Cerebellar nuclear complex (tissue), 1 donor: Measurements from ENCODE around the gene RPS6KC1.
"Not testable (repeated sequence)": the region's sequence is repeated elsewhere in the genome, so short reads cannot be mapped to it uniquely, and the experiment has no call there.

ENCODE experiments used
- DNase-seq, 2 experiments: peaks; one replicate each; lab custom pipeline; 2025; lab: John Stamatoyannopoulos, UW

The RPS6KC1 gene

GRCh38 chr1:213279410-213279809 lies 228.4 kb downstream of the RPS6KC1 start:
- DNase-seq: no peak

DNA sequence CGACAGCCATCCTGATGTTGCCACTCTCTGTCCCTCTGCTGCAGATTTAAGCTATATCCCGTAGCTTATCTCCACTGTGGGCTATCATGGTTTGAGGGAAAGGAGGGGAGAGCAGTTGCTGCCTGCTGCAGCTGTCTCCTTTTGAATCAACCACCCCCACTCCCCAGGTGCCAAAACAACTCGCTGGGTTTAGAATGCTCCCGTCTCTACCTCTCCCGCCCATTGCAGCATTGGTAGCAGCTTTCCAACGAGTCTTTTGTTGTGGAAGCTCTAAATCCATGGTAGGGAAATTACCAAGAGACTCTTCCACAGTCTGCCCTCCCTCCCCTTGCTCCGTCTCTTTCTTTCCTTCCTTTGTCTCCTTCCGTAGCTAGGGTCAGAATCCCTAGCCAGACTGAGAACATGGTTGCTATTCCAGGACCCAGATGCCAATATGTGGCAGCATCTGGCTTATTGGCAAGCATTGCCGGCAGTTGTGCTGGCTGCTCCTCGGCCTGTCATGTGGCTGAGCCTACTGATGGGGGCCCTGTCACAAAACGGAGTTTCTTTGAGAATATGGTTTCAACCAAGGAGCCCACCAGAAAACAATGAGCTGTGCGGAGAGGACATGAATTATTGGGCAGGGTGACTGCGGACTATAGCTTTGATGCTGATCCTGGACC lies 230.7 kb downstream of the RPS6KC1 start:
- DNase-seq: no peak

DNA sequence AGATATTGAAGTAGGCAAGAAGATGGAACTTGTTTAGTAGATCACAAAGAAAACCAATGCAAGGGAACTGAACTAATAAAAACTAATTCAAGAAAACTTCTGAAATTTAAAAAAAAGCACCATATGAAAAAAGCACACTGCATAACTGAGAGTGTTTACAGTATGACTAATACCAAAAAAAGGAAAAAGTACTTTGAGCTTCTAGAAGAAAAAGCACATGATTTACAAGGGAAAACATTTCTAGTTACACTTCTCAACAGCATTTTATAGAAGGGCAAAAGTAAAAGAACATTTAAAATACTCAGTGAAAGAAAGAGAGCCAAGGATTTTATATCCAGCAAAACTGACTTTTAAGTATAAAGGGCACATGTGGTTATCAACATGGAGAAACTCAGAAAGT lies 233.6 kb downstream of the RPS6KC1 start:
- no peak for DNase-seq

DNA sequence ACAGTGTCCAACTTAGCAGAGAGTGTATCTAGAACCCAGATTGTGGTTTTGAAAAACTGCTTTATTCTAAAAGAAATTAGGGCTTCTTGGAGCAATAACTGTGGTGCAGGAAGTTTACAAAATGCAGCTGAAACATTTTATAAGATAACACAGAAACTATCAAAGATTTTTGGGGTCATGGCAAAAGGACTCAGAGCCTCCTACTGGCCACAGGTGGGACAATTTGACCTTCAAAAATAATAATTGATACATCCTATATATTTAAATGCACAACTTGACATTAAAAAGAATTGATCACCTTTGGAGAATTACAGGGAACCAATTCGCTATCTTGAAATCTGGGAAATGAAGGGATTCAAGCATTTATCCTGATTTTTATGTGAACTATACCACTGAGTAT lies 235.2 kb downstream of the RPS6KC1 start:
- DNase-seq: no peak

DNA sequence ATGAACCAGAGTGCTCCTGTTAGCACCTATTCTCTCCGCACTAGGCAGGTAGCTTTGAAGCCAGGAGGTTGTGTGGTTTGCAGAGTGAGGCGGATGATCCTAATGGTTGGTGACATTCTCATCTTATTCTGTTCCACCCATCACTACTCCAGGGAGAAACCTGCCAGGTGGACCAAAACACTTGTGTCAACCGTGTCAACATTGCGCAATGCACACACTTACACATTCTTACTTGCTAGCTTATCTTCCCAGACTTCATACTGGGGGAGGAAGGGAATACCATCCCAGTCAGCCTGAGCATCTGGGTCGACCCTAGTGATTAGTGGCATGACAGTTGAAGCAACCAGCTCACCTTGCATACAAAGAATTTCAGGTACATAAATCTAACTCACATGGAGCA lies 236.9 kb downstream of the RPS6KC1 start:
- no peak for DNase-seq

DNA sequence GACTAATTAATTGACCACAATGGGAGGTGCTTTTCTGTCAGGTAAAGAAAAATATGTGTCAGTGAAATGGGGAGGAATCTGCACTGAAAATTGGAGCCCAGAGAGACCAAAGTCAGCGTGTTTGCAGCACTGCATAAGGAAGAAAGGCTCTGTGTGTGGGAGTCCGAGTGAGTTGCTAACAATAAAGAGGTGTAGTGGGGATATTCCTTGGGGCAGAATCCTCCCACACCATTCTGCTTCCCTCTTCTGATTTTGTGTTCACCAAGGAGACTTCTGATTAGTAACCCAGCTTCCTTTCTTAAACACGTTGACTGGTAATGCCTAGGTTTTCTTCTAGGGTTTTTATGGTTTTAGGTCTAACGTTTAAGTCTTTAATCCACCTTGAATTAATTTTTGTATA lies 240.5 kb downstream of the RPS6KC1 start:
- no peak for DNase-seq

DNA sequence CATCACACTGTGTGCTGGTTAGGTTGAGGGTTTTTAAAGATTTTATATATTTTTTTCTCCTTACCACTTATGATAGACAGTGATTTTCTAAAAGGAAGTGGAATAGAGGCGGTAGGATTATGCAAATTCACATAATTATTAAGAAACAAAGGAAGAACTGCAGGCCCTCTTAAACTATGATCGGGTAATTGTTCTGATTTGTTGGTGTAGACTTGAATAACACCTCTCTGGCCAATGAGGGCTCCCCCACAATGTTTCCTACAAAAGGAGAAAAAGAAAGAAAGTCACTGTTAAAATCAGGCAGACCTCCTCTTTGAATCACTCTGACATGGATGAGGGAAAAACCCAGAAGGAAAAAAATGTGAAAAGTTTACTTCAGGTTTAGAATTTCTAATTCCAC lies 241.6 kb downstream of the RPS6KC1 start:
- no peak for DNase-seq

DNA sequence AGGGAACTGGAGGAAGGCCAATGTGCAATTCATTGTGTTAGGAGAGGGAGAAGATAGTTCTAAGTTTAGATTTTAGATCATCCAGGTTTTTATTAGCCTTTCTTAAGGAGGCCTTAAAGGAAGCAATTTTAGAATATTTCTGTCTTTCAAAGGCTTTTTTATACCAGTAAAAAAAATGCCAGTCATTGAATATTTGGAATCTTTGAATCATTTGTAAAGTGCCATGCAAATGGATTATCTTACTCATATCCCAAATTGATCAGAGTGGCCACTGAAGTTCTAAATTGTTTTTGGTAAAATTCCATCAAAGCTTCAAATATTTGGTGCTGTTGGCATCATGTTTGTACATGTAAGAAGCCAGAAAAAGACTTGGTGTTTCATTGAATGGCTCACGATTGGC lies 244.8 kb downstream of the RPS6KC1 start:
- DNase-seq: no peak

DNA sequence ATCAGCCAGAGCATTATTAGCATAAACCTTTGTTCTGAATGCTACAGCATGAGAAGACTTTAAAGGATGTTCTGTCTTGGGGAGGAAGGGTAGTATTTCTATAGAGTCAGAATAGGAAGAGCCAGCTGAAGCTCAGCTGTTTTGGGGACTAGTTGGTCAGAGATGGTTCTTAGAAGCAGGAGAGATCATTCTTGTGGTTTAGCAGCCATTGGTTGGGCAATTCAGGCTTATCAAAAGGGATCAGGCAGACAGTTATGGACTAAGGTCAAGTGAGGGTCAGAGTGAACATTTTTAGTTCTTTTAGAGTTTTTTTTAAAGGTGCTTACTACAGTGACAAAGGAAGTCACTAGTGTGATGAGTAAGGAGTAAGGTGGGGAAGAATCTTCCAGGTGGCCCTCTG lies 245.5 kb downstream of the RPS6KC1 start:
- DNase-seq: no peak

DNA sequence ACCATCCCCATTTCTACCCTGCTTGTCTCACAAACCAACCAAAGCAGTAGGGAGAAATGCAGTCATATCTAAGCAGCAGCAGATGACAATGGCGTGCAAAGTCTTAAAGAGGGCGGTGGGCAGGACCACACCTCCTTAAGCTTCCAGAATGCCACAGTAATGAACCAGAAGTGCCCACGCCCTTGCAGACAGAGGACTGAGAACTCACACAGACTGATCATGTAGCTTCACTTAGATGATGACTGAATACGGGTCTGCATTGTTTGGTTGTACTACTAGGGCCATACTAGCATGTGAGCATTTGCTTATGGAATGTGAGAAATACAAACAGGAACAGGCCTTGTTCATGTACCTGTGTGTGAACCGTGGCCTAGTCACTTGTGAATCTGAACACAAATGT lies 246.0 kb downstream of the RPS6KC1 start:
- no peak for DNase-seq

- DNase-seq: no peak
These were observed 249.4 kb downstream of the RPS6KC1 start for GRCh38 chr1:213300433-213300832.

DNA sequence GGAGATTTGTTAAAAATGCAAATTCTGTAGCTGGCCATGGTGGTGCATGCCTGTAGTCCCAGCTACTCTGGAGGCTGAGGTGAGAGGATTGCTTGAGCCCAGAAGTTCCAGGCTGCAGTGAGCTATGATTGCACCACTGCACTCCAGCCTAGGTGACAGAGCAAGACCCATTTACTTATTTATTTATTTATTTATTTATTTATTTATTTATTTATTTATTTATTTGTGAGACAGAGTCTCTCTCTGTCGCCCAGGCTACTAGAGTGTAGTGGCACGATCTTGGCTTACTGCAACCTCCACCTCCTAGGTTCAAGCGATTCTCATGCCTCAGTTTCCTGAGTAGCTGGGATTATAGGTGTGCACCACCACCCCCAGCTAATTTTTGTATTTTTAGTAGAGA lies 250.5 kb downstream of the RPS6KC1 start:
- not testable (repeated sequence) for DNase-seq

DNA sequence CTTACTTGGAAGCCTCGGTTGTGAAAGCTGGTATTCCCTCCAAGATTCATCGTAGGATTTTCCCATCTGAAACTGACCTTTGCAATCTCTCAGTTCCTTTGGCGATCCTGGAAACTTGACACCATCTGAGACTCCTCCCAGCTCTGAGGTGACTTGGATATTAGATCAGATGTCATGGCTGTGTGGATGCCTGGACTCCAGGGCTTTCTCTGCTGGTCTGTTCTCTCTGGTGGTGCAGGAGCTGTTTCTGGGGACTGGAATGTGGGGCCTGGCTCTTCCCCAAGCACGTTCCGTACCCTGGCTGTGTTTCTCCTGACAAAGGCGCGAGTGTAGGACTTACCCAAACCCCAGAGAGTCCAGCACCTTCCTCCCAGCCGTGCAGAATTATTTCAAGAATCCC lies 252.2 kb downstream of the RPS6KC1 start:
- no peak for DNase-seq

DNA sequence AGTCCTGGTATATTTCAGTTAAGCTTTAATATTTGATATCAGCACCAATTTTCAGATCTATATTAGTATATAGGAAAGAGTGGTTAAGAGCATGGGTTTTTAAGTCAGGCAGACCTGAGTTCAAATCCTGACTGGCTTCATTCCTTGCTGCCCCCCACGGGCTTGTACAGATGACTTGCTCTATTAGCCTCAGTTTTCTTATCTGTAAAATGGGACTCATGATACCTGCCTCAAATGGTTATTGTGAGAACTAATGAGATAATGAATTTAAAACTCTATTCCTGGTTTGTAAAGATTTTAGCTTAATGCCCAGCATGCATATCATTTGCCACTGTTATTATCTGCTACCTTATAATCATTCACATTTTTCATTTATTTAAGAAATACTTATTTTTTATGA lies 264.5 kb downstream of the RPS6KC1 start:
- DNase-seq: no peak

DNA sequence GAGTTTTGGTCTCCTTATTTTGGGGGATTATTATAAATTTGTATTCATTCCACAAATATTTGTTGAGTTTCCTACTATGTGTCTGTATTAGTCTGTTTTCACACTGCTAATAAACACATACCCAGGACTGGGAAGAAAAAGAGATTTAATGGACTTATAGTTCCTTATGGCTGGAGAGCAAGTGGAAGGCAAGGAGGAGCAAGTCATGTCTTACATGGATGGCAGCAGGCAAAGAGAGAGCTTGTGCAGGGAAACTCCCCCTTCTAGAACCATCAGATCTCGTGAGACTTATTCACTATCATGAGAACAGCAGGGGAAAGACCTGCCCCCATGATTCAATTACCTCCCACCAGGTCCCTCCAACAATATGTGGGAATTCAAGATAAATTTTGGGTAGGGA lies 267.4 kb downstream of the RPS6KC1 start:
- DNase-seq: not testable (repeated sequence)

DNA sequence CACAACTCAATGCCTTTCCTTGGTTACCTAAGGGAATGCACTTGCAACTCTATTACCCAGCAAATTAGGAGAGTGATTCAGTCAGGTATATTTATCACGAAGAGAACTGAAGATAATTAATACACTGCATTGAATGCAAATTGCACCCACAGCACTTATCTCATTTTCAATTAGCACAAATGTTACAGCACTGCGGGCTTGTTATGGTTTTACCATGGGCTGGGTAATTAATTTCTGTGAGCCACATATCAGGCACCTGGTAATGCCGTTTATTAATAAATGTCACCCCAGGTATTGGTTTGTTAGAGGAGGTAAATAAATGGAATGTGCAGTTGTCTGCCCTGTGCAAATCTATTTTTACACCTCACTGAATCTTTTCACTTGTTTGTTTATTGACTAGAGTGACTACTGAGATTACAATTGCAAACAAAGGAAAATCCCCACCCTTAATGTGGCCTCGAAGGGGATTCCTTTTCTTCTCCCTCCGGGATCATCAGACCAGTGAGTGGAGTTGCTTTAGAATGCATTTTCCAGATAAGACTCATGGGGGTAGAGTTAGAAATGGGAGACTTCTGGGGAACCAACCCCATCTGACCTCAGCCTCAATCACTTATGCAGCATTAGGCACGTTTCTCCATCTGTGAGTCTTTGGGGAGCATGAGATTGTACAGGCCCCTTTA lies 269.3 kb downstream of the RPS6KC1 start:
- DNase-seq: no peak
